ENCODE measurements around the gene C10orf95. TPM values are rescaled to one million over a fixed set of nuclear protein-coding genes. Genes with fewer than 3 reads are reported as not detected.

Gene C10orf95
- total and polyA plus RNA-seq, 2 of the 13 experiments (the other 11 are each of a cell fraction or from before 2014, with no cell fraction given): 0.05 to 0.07 TPM

DNA sequence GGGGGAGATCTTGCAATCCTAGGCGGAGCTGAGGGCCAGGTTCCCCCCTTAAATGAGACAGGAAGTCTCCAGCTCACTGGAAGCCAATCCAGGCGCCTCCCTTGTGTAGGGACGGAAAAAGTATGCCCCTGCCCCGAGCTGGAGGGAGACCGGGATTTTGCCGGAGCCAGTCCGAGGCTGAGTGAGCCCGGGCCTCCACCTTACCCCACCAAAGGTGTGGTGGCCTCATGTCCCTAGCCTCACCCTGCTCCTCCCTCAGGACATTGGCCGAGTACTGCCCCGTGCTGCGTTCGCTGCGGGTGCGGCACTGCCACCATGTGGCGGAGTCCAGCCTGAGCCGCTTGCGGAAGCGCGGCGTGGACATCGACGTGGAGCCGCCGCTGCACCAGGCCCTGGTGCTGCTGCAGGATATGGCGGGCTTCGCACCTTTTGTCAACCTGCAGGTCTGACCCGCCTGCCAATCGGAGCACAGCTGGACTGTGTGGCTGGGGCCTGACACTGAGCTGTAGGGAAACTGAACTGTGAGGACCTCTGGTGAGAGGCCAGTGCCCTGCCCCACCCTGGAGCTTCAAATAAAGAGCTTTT lies 28.7 kb downstream of the C10orf95 start (continued):
- TF ChIP-seq, protein P1, sequence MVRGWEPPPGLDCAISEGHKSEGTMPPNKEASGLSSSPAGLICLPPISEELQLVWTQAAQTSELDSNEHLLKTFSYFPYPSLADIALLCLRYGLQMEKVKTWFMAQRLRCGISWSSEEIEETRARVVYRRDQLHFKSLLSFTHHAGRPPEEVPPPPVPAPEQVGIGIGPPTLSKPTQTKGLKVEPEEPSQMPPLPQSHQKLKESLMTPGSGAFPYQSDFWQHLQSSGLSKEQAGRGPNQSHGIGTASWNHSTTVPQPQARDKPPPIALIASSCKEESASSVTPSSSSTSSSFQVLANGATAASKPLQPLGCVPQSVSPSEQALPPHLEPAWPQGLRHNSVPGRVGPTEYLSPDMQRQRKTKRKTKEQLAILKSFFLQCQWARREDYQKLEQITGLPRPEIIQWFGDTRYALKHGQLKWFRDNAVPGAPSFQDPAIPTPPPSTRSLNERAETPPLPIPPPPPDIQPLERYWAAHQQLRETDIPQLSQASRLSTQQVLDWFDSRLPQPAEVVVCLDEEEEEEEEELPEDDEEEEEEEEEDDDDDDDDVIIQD (CRISPR knock-in tag; IDR thresholded peaks at IDR 0.05; ENCODE audit: low read depth): 0 out of 2 replicates have a peak, but pooled peaks have one; percentile 45
- TF ChIP-seq, protein P2, sequence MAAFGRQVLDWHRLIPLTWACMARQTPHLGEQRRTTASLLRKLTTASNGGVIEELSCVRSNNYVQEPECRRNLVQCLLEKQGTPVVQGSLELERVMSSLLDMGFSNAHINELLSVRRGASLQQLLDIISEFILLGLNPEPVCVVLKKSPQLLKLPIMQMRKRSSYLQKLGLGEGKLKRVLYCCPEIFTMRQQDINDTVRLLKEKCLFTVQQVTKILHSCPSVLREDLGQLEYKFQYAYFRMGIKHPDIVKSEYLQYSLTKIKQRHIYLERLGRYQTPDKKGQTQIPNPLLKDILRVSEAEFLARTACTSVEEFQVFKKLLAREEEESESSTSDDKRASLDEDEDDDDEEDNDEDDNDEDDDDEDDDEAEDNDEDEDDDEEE (CRISPR knock-in tag; IDR thresholded peaks at IDR 0.05): no peak; the same call in 1 of the 2 replicates
- TF ChIP-seq ZFP36L2 (CRISPR knock-in tag; IDR thresholded peaks at IDR 0.05) (no peak), MTF2 (CRISPR knock-in tag; IDR thresholded peaks at IDR 0.05; ENCODE audit: borderline replicate concordance) (peak; percentile 78; the same call in 1 of the 2 replicates), ZNF354B (CRISPR knock-in tag; IDR thresholded peaks at IDR 0.05) (no peak), THAP11 (CRISPR knock-in tag; IDR thresholded peaks at IDR 0.05) (peak; percentile 80), ARNT2 (CRISPR knock-in tag; IDR thresholded peaks at IDR 0.05; ENCODE audit: low read depth) (peak; percentile 88), ZNF18 (CRISPR knock-in tag; IDR thresholded peaks at IDR 0.05; ENCODE audit: insufficient replicate concordance) (no peak), ZNF547 (CRISPR knock-in tag; IDR thresholded peaks at IDR 0.05) (peak; percentile 80; the same call in 1 of the 2 replicates), KLF6 (CRISPR knock-in tag; IDR thresholded peaks at IDR 0.05) (peak; percentile 88), DNMT3B (CRISPR knock-in tag; conservative IDR thresholded peaks at IDR 0.05) (no peak)
- TF ChIP-seq, protein P3, sequence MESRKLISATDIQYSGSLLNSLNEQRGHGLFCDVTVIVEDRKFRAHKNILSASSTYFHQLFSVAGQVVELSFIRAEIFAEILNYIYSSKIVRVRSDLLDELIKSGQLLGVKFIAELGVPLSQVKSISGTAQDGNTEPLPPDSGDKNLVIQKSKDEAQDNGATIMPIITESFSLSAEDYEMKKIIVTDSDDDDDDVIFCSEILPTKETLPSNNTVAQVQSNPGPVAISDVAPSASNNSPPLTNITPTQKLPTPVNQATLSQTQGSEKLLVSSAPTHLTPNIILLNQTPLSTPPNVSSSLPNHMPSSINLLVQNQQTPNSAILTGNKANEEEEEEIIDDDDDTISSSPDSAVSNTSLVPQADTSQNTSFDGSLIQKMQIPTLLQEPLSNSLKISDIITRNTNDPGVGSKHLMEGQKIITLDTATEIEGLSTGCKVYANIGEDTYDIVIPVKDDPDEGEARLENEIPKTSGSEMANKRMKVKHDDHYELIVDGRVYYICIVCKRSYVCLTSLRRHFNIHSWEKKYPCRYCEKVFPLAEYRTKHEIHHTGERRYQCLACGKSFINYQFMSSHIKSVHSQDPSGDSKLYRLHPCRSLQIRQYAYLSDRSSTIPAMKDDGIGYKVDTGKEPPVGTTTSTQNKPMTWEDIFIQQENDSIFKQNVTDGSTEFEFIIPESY (CRISPR knock-in tag; IDR thresholded peaks at IDR 0.05): peak; percentile 76
- TF ChIP-seq, protein P4, sequence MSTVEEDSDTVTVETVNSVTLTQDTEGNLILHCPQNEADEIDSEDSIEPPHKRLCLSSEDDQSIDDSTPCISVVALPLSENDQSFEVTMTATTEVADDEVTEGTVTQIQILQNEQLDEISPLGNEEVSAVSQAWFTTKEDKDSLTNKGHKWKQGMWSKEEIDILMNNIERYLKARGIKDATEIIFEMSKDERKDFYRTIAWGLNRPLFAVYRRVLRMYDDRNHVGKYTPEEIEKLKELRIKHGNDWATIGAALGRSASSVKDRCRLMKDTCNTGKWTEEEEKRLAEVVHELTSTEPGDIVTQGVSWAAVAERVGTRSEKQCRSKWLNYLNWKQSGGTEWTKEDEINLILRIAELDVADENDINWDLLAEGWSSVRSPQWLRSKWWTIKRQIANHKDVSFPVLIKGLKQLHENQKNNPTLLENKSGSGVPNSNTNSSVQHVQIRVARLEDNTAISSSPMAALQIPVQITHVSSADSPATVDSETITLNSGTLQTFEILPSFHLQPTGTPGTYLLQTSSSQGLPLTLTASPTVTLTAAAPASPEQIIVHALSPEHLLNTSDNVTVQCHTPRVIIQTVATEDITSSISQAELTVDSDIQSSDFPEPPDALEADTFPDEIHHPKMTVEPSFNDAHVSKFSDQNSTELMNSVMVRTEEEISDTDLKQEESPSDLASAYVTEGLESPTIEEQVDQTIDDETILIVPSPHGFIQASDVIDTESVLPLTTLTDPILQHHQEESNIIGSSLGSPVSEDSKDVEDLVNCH (CRISPR knock-in tag; IDR thresholded peaks at IDR 0.05): no peak
- TF ChIP-seq, protein P5, sequence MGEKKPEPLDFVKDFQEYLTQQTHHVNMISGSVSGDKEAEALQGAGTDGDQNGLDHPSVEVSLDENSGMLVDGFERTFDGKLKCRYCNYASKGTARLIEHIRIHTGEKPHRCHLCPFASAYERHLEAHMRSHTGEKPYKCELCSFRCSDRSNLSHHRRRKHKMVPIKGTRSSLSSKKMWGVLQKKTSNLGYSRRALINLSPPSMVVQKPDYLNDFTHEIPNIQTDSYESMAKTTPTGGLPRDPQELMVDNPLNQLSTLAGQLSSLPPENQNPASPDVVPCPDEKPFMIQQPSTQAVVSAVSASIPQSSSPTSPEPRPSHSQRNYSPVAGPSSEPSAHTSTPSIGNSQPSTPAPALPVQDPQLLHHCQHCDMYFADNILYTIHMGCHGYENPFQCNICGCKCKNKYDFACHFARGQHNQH (CRISPR knock-in tag; IDR thresholded peaks at IDR 0.05): peak; percentile 72; the same call in 1 of the 2 replicates
- TF ChIP-seq, protein P6, sequence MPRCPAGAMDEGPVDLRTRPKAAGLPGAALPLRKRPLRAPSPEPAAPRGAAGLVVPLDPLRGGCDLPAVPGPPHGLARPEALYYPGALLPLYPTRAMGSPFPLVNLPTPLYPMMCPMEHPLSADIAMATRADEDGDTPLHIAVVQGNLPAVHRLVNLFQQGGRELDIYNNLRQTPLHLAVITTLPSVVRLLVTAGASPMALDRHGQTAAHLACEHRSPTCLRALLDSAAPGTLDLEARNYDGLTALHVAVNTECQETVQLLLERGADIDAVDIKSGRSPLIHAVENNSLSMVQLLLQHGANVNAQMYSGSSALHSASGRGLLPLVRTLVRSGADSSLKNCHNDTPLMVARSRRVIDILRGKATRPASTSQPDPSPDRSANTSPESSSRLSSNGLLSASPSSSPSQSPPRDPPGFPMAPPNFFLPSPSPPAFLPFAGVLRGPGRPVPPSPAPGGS (CRISPR knock-in tag; IDR thresholded peaks at IDR 0.05): no peak
